Astrocyte (in vitro differentiated cells and primary cell): ENCODE measurements around the gene ACVR1. TPM values are rescaled to one million over a fixed set of nuclear protein-coding genes. Genes with fewer than 3 reads are reported as not detected.

Experiments
- DNase-seq: peaks from one replicate; pipeline ENCODE4 v3.0.0-alpha.2; 2010; ENCODE audit warnings: low read depth
- FAIRE-seq: peaks from 2 replicates; lab custom pipeline; 2011; peaks lifted over from hg19 to GRCh38; lab: Jason Lieb, UNC
- H2AFZ ChIP-seq: 2 replicates; pipeline ENCODE4 v1.6.0; 2012; ENCODE audit warnings: low read depth, low read length, inconsistent platforms
- H3K27ac ChIP-seq: 2 replicates; pipeline ENCODE4 v1.5.1; 2011; ENCODE audit warnings: low read depth, low read length, inconsistent platforms
- H3K27me3 ChIP-seq: 2 replicates; pipeline ENCODE4 v1.6.0; 2011; ENCODE audit warnings: low read length, inconsistent platforms; ENCODE audit not compliant: insufficient read depth
- H3K36me3 ChIP-seq: 2 replicates; pipeline ENCODE4 v1.5.1; 2011; ENCODE audit warnings: low read length, inconsistent platforms; ENCODE audit not compliant: insufficient read depth
- H3K4me1 ChIP-seq: 2 replicates; pipeline ENCODE4 v1.5.1; 2011; ENCODE audit warnings: low read length, inconsistent platforms; ENCODE audit not compliant: insufficient read depth
- H3K4me2 ChIP-seq: 2 replicates; pipeline ENCODE4 v1.6.0; 2012; ENCODE audit warnings: low read length, inconsistent platforms
- H3K4me3 ChIP-seq: 2 replicates; pipeline ENCODE4 v1.5.1; 2011; ENCODE audit warnings: low read depth, mild to moderate bottlenecking, low read length, inconsistent platforms; ENCODE audit not compliant: insufficient read depth
- H3K79me2 ChIP-seq: 2 replicates; pipeline ENCODE4 v1.6.0; 2012; ENCODE audit warnings: mild to moderate bottlenecking, low read length, inconsistent platforms; ENCODE audit not compliant: insufficient read depth
- H3K9ac ChIP-seq: 2 replicates; pipeline ENCODE4 v1.6.0; 2012; ENCODE audit warnings: mild to moderate bottlenecking, low read length, inconsistent platforms
- H3K9me3 ChIP-seq: 2 replicates; pipeline ENCODE4 v1.5.1; 2012; ENCODE audit warnings: low read depth, mild to moderate bottlenecking, low read length, inconsistent platforms; ENCODE audit not compliant: insufficient read depth
- H4K20me1 ChIP-seq: 2 replicates; pipeline ENCODE4 v1.6.0; 2012; ENCODE audit warnings: low read length, inconsistent platforms; ENCODE audit not compliant: insufficient read depth
- H3K27ac Mint-ChIP-seq: one replicate; pipeline ENCODE4 v1.8.0; 2021; ENCODE audit warnings: mild to moderate bottlenecking, mixed read lengths; ENCODE audit not compliant: unreplicated experiment
- H3K27me3 Mint-ChIP-seq: one replicate; pipeline ENCODE4 v1.8.0; 2021; ENCODE audit warnings: low read depth, mixed read lengths; ENCODE audit not compliant: unreplicated experiment
- H3K36me3 Mint-ChIP-seq: one replicate; pipeline ENCODE4 v1.8.0; 2021; ENCODE audit warnings: low read depth, mixed read lengths; ENCODE audit not compliant: unreplicated experiment
- H3K4me1 Mint-ChIP-seq: one replicate; pipeline ENCODE4 v1.8.0; 2021; ENCODE audit warnings: low read depth, mixed read lengths; ENCODE audit not compliant: unreplicated experiment
- H3K4me3 Mint-ChIP-seq: one replicate; pipeline ENCODE4 v1.8.0; 2021; ENCODE audit warnings: mild to moderate bottlenecking, moderate library complexity, mixed read lengths; ENCODE audit not compliant: unreplicated experiment
- H3K9me3 Mint-ChIP-seq: one replicate; pipeline ENCODE4 v1.8.0; 2021; ENCODE audit warnings: mild to moderate bottlenecking, mixed read lengths; ENCODE audit not compliant: unreplicated experiment
- CTCF ChIP-seq: IDR thresholded peaks from 2 replicates; pipeline ENCODE4 v1.5.1; 2011; ENCODE audit warnings: low read depth, mild to moderate bottlenecking, inconsistent platforms, low read length, moderate library complexity; ENCODE audit not compliant: insufficient read depth
- EZH2 ChIP-seq: IDR thresholded peaks from 2 replicates; pipeline ENCODE4 v1.6.1; 2012; ENCODE audit warnings: mild to moderate bottlenecking, low read length, inconsistent platforms; ENCODE audit not compliant: insufficient read depth
- total RNA-seq: library from RNA; stranded (reverse); gene quantifications from 2 replicates; pipeline ENCODE4 v1.2.1, GENCODE V29; 2021

Gene ACVR1
- total RNA-seq, 1 donor from 2014 or later = 45.9 TPM

DNA sequence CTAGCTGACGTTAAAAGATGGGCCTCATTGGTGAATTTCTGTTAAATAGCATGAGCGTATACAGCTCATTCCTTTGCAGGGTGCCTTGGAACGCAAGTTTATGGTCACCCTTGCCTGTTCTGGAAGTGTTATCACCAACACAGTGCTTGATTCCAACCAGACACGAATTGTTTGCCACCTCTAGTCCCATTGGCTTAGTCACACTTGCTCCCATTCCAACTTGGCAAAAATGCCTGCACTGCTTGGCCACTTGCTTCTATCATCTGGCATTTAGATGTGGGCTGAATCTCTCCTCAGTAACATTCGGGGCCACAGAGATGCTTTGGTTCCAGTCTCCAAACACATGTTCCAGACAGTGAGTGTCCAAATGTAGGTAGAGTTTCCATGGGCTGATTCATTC lies 27.5 kb upstream of the ACVR1 start:
- H3K9me3 Mint-ChIP-seq = no peaks in the 10 kb centered on the region
- peaks cover 6% of the 10 kb centered on the region for H3K4me1 ChIP-seq
- no peaks in the 10 kb centered on the region for H3K9me3 ChIP-seq
- H3K27ac Mint-ChIP-seq = no peak overlapping the region
- TF ChIP-seq CTCF (no peak), EZH2 (no peak)
- H3K4me3 ChIP-seq = no peak overlapping the region
- FAIRE-seq (no peak), DNase-seq (no peak)
- no peak overlapping the region for H2AFZ ChIP-seq
- H3K36me3 ChIP-seq = no peaks in the 10 kb centered on the region
- no peaks in the 10 kb centered on the region for H3K79me2 ChIP-seq
- no peak overlapping the region for H3K4me2 ChIP-seq
- no peaks in the 10 kb centered on the region for H4K20me1 ChIP-seq
- no peaks in the 10 kb centered on the region for H3K27me3 ChIP-seq
- H3K4me3 Mint-ChIP-seq = no peak overlapping the region
- no peak overlapping the region for H3K9ac ChIP-seq
- H3K4me1 Mint-ChIP-seq = peaks cover 22% of the 10 kb centered on the region
- no peaks in the 10 kb centered on the region for H3K27me3 Mint-ChIP-seq
- no peaks in the 10 kb centered on the region for H3K36me3 Mint-ChIP-seq
- no peak overlapping the region for H3K27ac ChIP-seq

- Histone ChIP-seq H2AFZ (no peak overlapping the region), H3K9ac (no peak overlapping the region), H3K79me2 (no peaks in the 10 kb centered on the region), H3K4me3 (no peak overlapping the region), H3K36me3 (no peaks in the 10 kb centered on the region), H3K27ac (no peak overlapping the region), H3K27me3 (no peaks in the 10 kb centered on the region), H3K4me1 (peaks cover 11% of the 10 kb centered on the region), H3K9me3 (no peaks in the 10 kb centered on the region), H3K4me2 (no peak overlapping the region), H4K20me1 (no peaks in the 10 kb centered on the region)
- no peaks in the 10 kb centered on the region for H3K36me3 Mint-ChIP-seq
- DNase-seq (no peak), FAIRE-seq (no peak)
- no peak overlapping the region for H3K27ac Mint-ChIP-seq
- H3K27me3 Mint-ChIP-seq = no peaks in the 10 kb centered on the region
- H3K9me3 Mint-ChIP-seq = no peaks in the 10 kb centered on the region
- no peak overlapping the region for H3K4me3 Mint-ChIP-seq
- no peak for TF ChIP-seq CTCF
- no peak for TF ChIP-seq EZH2
- H3K4me1 Mint-ChIP-seq = peaks cover 25% of the 10 kb centered on the region
These were observed 27.0 kb upstream of the ACVR1 start for GRCh38 chr2:157903151-157903550.

- H3K4me1 ChIP-seq = peaks cover 12% of the 10 kb centered on the region
These were observed 26.6 kb upstream of the ACVR1 start for GRCh38 chr2:157902692-157903091.

More at GRCh38 chr2:157902692-157903091, 26.6 kb upstream of the ACVR1 start:
- H3K27me3 ChIP-seq = no peaks in the 10 kb centered on the region
- no peak overlapping the region for H3K4me2 ChIP-seq
- peaks cover 28% of the 10 kb centered on the region for H3K4me1 Mint-ChIP-seq
- H3K4me3 Mint-ChIP-seq = no peak overlapping the region
- FAIRE-seq = no peak
- H3K9me3 Mint-ChIP-seq = no peaks in the 10 kb centered on the region
- no peak for DNase-seq
- H3K27ac ChIP-seq = no peak overlapping the region
- H3K27me3 Mint-ChIP-seq = no peaks in the 10 kb centered on the region
- no peaks in the 10 kb centered on the region for H3K79me2 ChIP-seq
- no peak overlapping the region for H3K4me3 ChIP-seq
- H2AFZ ChIP-seq = no peak overlapping the region
- H3K36me3 Mint-ChIP-seq = no peaks in the 10 kb centered on the region
- H3K9me3 ChIP-seq = no peaks in the 10 kb centered on the region
- no peak overlapping the region for H3K27ac Mint-ChIP-seq
- H3K36me3 ChIP-seq = no peaks in the 10 kb centered on the region
- no peak overlapping the region for H3K9ac ChIP-seq
- no peak for TF ChIP-seq EZH2
- TF ChIP-seq CTCF = no peak
- H4K20me1 ChIP-seq = no peaks in the 10 kb centered on the region
